ENCODE results near the gene ZNF768. TPM values are rescaled to one million over a fixed set of nuclear protein-coding genes. Genes with fewer than 3 reads are reported as not detected.

ZNF768 gene
- total RNA-seq, 2 experiments from 2014 or later, result 7.4 to 8.1 TPM

- no peak for DNase-seq
- peak overlapping the region; percentile 96 for H3K4me3 Mint-ChIP-seq
- H3K27ac Mint-ChIP-seq, result peak overlapping the region; percentile 99
- POLR2A ChIA-PET, result interaction anchor here (0.6 to 5.5 kb wide), 28 partner anchors 8 to 124 kb away, joined by 3 to 131 read pairs (median 8); partner anchors contain the start of genes DCTPP1, FBRS, ZNF688 and ZNF689
- peaks cover 12% of the 10 kb centered on the region for H3K36me3 Mint-ChIP-seq
- H3K9me3 Mint-ChIP-seq, result no peaks in the 10 kb centered on the region
- ATAC-seq (ENCODE audit: low read depth), result peak; percentile 21
- H3K27me3 Mint-ChIP-seq, result no peaks in the 10 kb centered on the region
- peaks cover 23% of the 10 kb centered on the region for H3K4me1 Mint-ChIP-seq
Observed at GRCh38 chr16:30535106-30535776, 8.9 kb upstream of the ZNF768 start.

- DNase-seq, result peak; percentile 91
- Mint-ChIP-seq H3K27me3 (no peaks in the 10 kb centered on the region), H3K9me3 (no peaks in the 10 kb centered on the region), H3K36me3 (peaks cover 12% of the 10 kb centered on the region), H3K4me1 (peaks cover 23% of the 10 kb centered on the region), H3K4me3 (peak within 1 kb of the TSS; percentile 96), H3K27ac (peak within 1 kb of the TSS; percentile 99)
- POLR2A ChIA-PET, result interaction anchor here (1.3 to 5.5 kb wide), 22 partner anchors 9 to 125 kb away, joined by 3 to 131 read pairs (median 10); partner anchors contain the start of genes DCTPP1, FBRS, ZNF688 and ZNF689
- ATAC-seq (ENCODE audit: low read depth), result peak; percentile 83
Observed at GRCh38 chr16:30534368-30535105, 8.2 kb upstream of the ZNF768 start, which contains the start of gene ZNF747. ZNF747 (minus strand) TSS chr16:30534858; CDS start chr16:30534679, 179 bp downstream.

- peaks cover 12% of the 10 kb centered on the region for H3K36me3 Mint-ChIP-seq
- H3K27ac Mint-ChIP-seq, result peak overlapping the region; percentile 99
- POLR2A ChIA-PET, result interaction anchor here (0.7 to 5.5 kb wide), 16 partner anchors 10 to 488 kb away, joined by 3 to 131 read pairs (median 10); partner anchors contain the start of genes DCTPP1, FBRS, ZNF688 and ZNF689
- peak; percentile 4 for ATAC-seq (ENCODE audit: low read depth)
- H3K9me3 Mint-ChIP-seq, result no peaks in the 10 kb centered on the region
- peaks cover 23% of the 10 kb centered on the region for H3K4me1 Mint-ChIP-seq
- H3K4me3 Mint-ChIP-seq, result peak overlapping the region; percentile 96
- H3K27me3 Mint-ChIP-seq, result no peaks in the 10 kb centered on the region
- DNase-seq, result no peak
Observed at GRCh38 chr16:30533748-30534367, 7.5 kb upstream of the ZNF768 start.

- Mint-ChIP-seq H3K27me3 (no peaks in the 10 kb centered on the region), H3K4me3 (peak overlapping the region; percentile 96), H3K9me3 (no peaks in the 10 kb centered on the region), H3K36me3 (peaks cover 10% of the 10 kb centered on the region), H3K4me1 (peaks cover 25% of the 10 kb centered on the region), H3K27ac (peak overlapping the region; percentile 70)
- no peak for DNase-seq
- POLR2A ChIA-PET, result interaction anchor here (1.3 to 5.5 kb wide), 4 partner anchors 25 to 103 kb away, joined by 7 to 131 read pairs (median 34); partner anchors contain the start of genes DCTPP1, ZNF688 and ZNF764
- no peak for ATAC-seq (ENCODE audit: low read depth)
Observed at GRCh38 chr16:30533146-30533522, 6.8 kb upstream of the ZNF768 start.

GRCh38 chr16:30532285-30533145 is 6.1 kb upstream of the ZNF768 start:
- H3K27ac Mint-ChIP-seq, result peak overlapping the region; percentile 70
- ATAC-seq (ENCODE audit: low read depth) (no peak), DNase-seq (no peak)
- no peaks in the 10 kb centered on the region for H3K9me3 Mint-ChIP-seq
- peaks cover 30% of the 10 kb centered on the region for H3K4me1 Mint-ChIP-seq
- H3K4me3 Mint-ChIP-seq, result peak overlapping the region; percentile 96
- H3K27me3 Mint-ChIP-seq, result no peaks in the 10 kb centered on the region
- POLR2A ChIA-PET, result interaction anchor here (4.5 kb wide), 1 partner anchor 39 kb away, joined by 60 read pairs; the partner anchor contains the start of gene ZNF688
- H3K36me3 Mint-ChIP-seq, result peaks cover 10% of the 10 kb centered on the region

GRCh38 chr16:30530163-30531037 is 4.0 kb upstream of the ZNF768 start:
- no peak for ATAC-seq (ENCODE audit: low read depth)
- H3K4me1 Mint-ChIP-seq, result peaks cover 23% of the 10 kb centered on the region
- POLR2A ChIA-PET, result interaction anchor here (0.6 to 1.7 kb wide), 3 partner anchors 27 to 246 kb away, joined by 3 to 6 read pairs (median 5); partner anchors contain the start of gene ZNF688

GRCh38 chr16:30528799-30529457 is 2.6 kb upstream of the ZNF768 start:
- Mint-ChIP-seq H3K9me3 (no peaks in the 10 kb centered on the region), H3K27me3 (no peaks in the 10 kb centered on the region), H3K4me3 (no peak overlapping the region), H3K27ac (no peak overlapping the region), H3K4me1 (peaks cover 20% of the 10 kb centered on the region), H3K36me3 (peaks cover 5% of the 10 kb centered on the region)
- ATAC-seq (ENCODE audit: low read depth), result no peak
- DNase-seq, result no peak
- POLR2A ChIA-PET, result interaction anchor here (0.5 to 1.7 kb wide), 5 partner anchors 11 to 96 kb away, joined by 3 to 6 read pairs (median 4); partner anchors contain the start of gene ZNF688

More at GRCh38 chr16:30530163-30531037, 4.0 kb upstream of the ZNF768 start:
- no peak overlapping the region for H3K4me3 Mint-ChIP-seq
- H3K36me3 Mint-ChIP-seq, result peaks cover 5% of the 10 kb centered on the region
- no peak for DNase-seq
- H3K9me3 Mint-ChIP-seq, result no peaks in the 10 kb centered on the region
- H3K27me3 Mint-ChIP-seq, result no peaks in the 10 kb centered on the region
- H3K27ac Mint-ChIP-seq, result no peak overlapping the region

- H3K4me3 Mint-ChIP-seq, result peak overlapping the region; percentile 76
- no peaks in the 10 kb centered on the region for H3K9me3 Mint-ChIP-seq
- H3K4me1 Mint-ChIP-seq, result peaks cover 17% of the 10 kb centered on the region
- peak overlapping the region; percentile 83 for H3K27ac Mint-ChIP-seq
- no peak for ATAC-seq (ENCODE audit: low read depth)
- peaks cover 2% of the 10 kb centered on the region for H3K36me3 Mint-ChIP-seq
- DNase-seq, result no peak
- H3K27me3 Mint-ChIP-seq, result no peaks in the 10 kb centered on the region
- POLR2A ChIA-PET, result interaction anchor here (0.7 to 1.9 kb wide), 13 partner anchors 8 to 145 kb away, joined by 3 to 15 read pairs (median 5); partner anchors contain the start of genes DCTPP1, SEPTIN1, ZNF688 and ZNF771
Observed at GRCh38 chr16:30527635-30528178, 1.3 kb upstream of the ZNF768 start.

GRCh38 chr16:30526823-30527634 is 663 bp upstream of the ZNF768 start:
- Mint-ChIP-seq H3K27me3 (no peaks in the 10 kb centered on the region), H3K4me1 (peaks cover 21% of the 10 kb centered on the region), H3K27ac (peak overlapping the region; percentile 83), H3K4me3 (peak overlapping the region; percentile 76), H3K9me3 (no peaks in the 10 kb centered on the region), H3K36me3 (peaks cover 7% of the 10 kb centered on the region)
- DNase-seq (peak; percentile 95), ATAC-seq (ENCODE audit: low read depth) (peak; percentile 88)
- POLR2A ChIA-PET, result interaction anchor here (0.5 to 1.9 kb wide), 14 partner anchors 9 to 639 kb away, joined by 3 to 15 read pairs (median 6); partner anchors contain the start of genes DCTPP1, SEPTIN1, ZNF688 and ZNF771

GRCh38 chr16:30525844-30526136 is 576 bp downstream of the ZNF768 start:
- H3K9me3 Mint-ChIP-seq, result no peaks in the 10 kb centered on the region
- H3K27ac Mint-ChIP-seq, result no peak overlapping the region
- peaks cover 21% of the 10 kb centered on the region for H3K4me1 Mint-ChIP-seq
- POLR2A ChIA-PET, result interaction anchor here (0.5 to 1.9 kb wide), 4 partner anchors 10 to 108 kb away, joined by 3 to 8 read pairs (median 8); partner anchors contain the start of gene DCTPP1
- peak overlapping the region; percentile 82 for H3K4me3 Mint-ChIP-seq
- H3K36me3 Mint-ChIP-seq, result peaks cover 10% of the 10 kb centered on the region
- DNase-seq (no peak), ATAC-seq (ENCODE audit: low read depth) (no peak)
- no peaks in the 10 kb centered on the region for H3K27me3 Mint-ChIP-seq
